ENCODE data around the gene TAMALIN.
A peak's percentile ranks its signal among the peaks of the same experiment; 100 is the strongest.
"Not testable (repeated sequence)": the region's sequence is repeated elsewhere in the genome, so short reads cannot be mapped to it uniquely, and the experiment has no call there.

Gene TAMALIN

GRCh38 chr12:52006726-52007157, at the start of gene TAMALIN:
TAMALIN (plus strand) TSS chr12:52006946; CDS start chr12:52007020, 74 bp downstream.
- DNase-seq: peak; percentile 16 to 66

- DNase-seq: no peak
These were observed 48.2 kb upstream of the TAMALIN start for GRCh38 chr12:51958542-51958941.

- DNase-seq: no peak
These were observed 47.5 kb upstream of the TAMALIN start for GRCh38 chr12:51959211-51959610.

GRCh38 chr12:51959921-51960320, 46.8 kb upstream of the TAMALIN start:
- DNase-seq: no peak

GRCh38 chr12:51960488-51960887, 46.3 kb upstream of the TAMALIN start:
- no peak for DNase-seq

- DNase-seq: no peak
These were observed 45.9 kb upstream of the TAMALIN start for GRCh38 chr12:51960890-51961289.

GRCh38 chr12:51961834-51962233, 44.9 kb upstream of the TAMALIN start:
- DNase-seq: no peak

- no peak for DNase-seq
These were observed 44.0 kb upstream of the TAMALIN start for GRCh38 chr12:51962737-51963136.

GRCh38 chr12:51963477-51963876, 43.3 kb upstream of the TAMALIN start:
- DNase-seq: no peak

GRCh38 chr12:51969643-51970042, 37.1 kb upstream of the TAMALIN start:
- no peak for DNase-seq

GRCh38 chr12:51970904-51971646, 35.7 kb upstream of the TAMALIN start:
- no peak for DNase-seq

GRCh38 chr12:51971679-51972421, 34.9 kb upstream of the TAMALIN start:
- no peak for DNase-seq

- DNase-seq: no peak
These were observed 34.3 kb upstream of the TAMALIN start for GRCh38 chr12:51972422-51972812.

- no peak for DNase-seq
These were observed 33.9 kb upstream of the TAMALIN start for GRCh38 chr12:51972849-51973273.

GRCh38 chr12:51973560-51973959, 33.2 kb upstream of the TAMALIN start:
- DNase-seq: no peak

GRCh38 chr12:51974646-51975045, 32.1 kb upstream of the TAMALIN start:
- DNase-seq: no peak

- DNase-seq: peak in 1 of 2 experiments; percentile 4
These were observed 31.6 kb upstream of the TAMALIN start for GRCh38 chr12:51975196-51975595.

- DNase-seq: no peak
These were observed 30.2 kb upstream of the TAMALIN start for GRCh38 chr12:51976376-51977160.

- no peak for DNase-seq
These were observed 29.4 kb upstream of the TAMALIN start for GRCh38 chr12:51977320-51977753.

GRCh38 chr12:51979306-51979705, 27.4 kb upstream of the TAMALIN start:
- DNase-seq: not testable (repeated sequence)

GRCh38 chr12:51980051-51980808, 26.5 kb upstream of the TAMALIN start:
- DNase-seq: peak; percentile 47 to 67

- no peak for DNase-seq
These were observed 26.0 kb upstream of the TAMALIN start for GRCh38 chr12:51980809-51981127.

- DNase-seq: no peak
These were observed 22.1 kb upstream of the TAMALIN start for GRCh38 chr12:51984657-51985056.

All from NCI-H524 (cell line).